ENCODE results near the gene SETBP1.

SETBP1 gene

GRCh38 chr18:44747157-44747556 lies 66.5 kb downstream of the SETBP1 start:
- Histone ChIP-seq H3K27ac (ENCODE audit: low read depth, low read length) (no peak overlapping the region), H3K9me3 (ENCODE audit: control insufficient read depth, insufficient read depth, low read length) (no peaks in the 10 kb centered on the region), H3K4me1 (ENCODE audit: control insufficient read depth, low read length) (peaks cover 61% of the 10 kb centered on the region), H4K20me1 (ENCODE audit: control insufficient read depth, insufficient read depth, low read depth, low read length) (no peaks in the 10 kb centered on the region), H3F3A (ENCODE audit: control insufficient read depth, insufficient read depth) (no peaks in the 10 kb centered on the region), H3K79me2 (ENCODE audit: control insufficient read depth, low read length) (peaks cover 13% of the 10 kb centered on the region), H3K4me3 (ENCODE audit: low read length) (no peak overlapping the region), H3K9me2 (replicated peaks; ENCODE audit: control insufficient read depth, low read length) (no peaks in the 10 kb centered on the region), H3K27me3 (ENCODE audit: control insufficient read depth, low read length) (no peaks in the 10 kb centered on the region), H3K4me2 (ENCODE audit: low read length) (no peak overlapping the region), H3K36me3 (ENCODE audit: control insufficient read depth, low read length) (peaks cover 7% of the 10 kb centered on the region)
- TF ChIP-seq EZH2phosphoT487 (IDR thresholded peaks at IDR 0.05; ENCODE audit: borderline replicate concordance, low read length) (no peak), CTCF (IDR thresholded peaks at IDR 0.05; ENCODE audit: low read depth, low read length, poor library complexity, severe bottlenecking) (no peak)

GRCh38 chr18:44748582-44748981 lies 67.9 kb downstream of the SETBP1 start:
- no peak overlapping the region for H3K27ac ChIP-seq (ENCODE audit: low read depth, low read length)
- peaks cover 13% of the 10 kb centered on the region for H3K79me2 ChIP-seq (ENCODE audit: control insufficient read depth, low read length)
- TF ChIP-seq EZH2phosphoT487 (IDR thresholded peaks at IDR 0.05; ENCODE audit: borderline replicate concordance, low read length) (no peak), CTCF (IDR thresholded peaks at IDR 0.05; ENCODE audit: low read depth, low read length, poor library complexity, severe bottlenecking) (no peak)

GRCh38 chr18:44750774-44751173 lies 70.1 kb downstream of the SETBP1 start:
- H3K36me3 ChIP-seq (ENCODE audit: control insufficient read depth, low read length) = peaks cover 8% of the 10 kb centered on the region
- no peaks in the 10 kb centered on the region for H3F3A ChIP-seq (ENCODE audit: control insufficient read depth, insufficient read depth)
- no peak overlapping the region for H3K27ac ChIP-seq (ENCODE audit: low read depth, low read length)
- peaks cover 57% of the 10 kb centered on the region for H3K4me1 ChIP-seq (ENCODE audit: control insufficient read depth, low read length)
- H4K20me1 ChIP-seq (ENCODE audit: control insufficient read depth, insufficient read depth, low read depth, low read length) = no peaks in the 10 kb centered on the region
- H3K9me2 ChIP-seq (replicated peaks; ENCODE audit: control insufficient read depth, low read length) = no peaks in the 10 kb centered on the region
- TF ChIP-seq CTCF (IDR thresholded peaks at IDR 0.05; ENCODE audit: low read depth, low read length, poor library complexity, severe bottlenecking) = no peak
- TF ChIP-seq EZH2phosphoT487 (IDR thresholded peaks at IDR 0.05; ENCODE audit: borderline replicate concordance, low read length) = no peak
- no peaks in the 10 kb centered on the region for H3K27me3 ChIP-seq (ENCODE audit: control insufficient read depth, low read length)
- 0 out of 2 replicates have a peak overlapping the region, but pooled peaks have one; percentile 4 for H3K4me2 ChIP-seq (ENCODE audit: low read length)
- H3K79me2 ChIP-seq (ENCODE audit: control insufficient read depth, low read length) = peaks cover 10% of the 10 kb centered on the region
- H3K9me3 ChIP-seq (ENCODE audit: control insufficient read depth, insufficient read depth, low read length) = no peaks in the 10 kb centered on the region
- H3K4me3 ChIP-seq (ENCODE audit: low read length) = no peak overlapping the region

More at GRCh38 chr18:44748582-44748981, 67.9 kb downstream of the SETBP1 start:
- Histone ChIP-seq H3K36me3 (ENCODE audit: control insufficient read depth, low read length) (peaks cover 8% of the 10 kb centered on the region), H3K27me3 (ENCODE audit: control insufficient read depth, low read length) (no peaks in the 10 kb centered on the region), H3K9me2 (replicated peaks; ENCODE audit: control insufficient read depth, low read length) (no peaks in the 10 kb centered on the region), H4K20me1 (ENCODE audit: control insufficient read depth, insufficient read depth, low read depth, low read length) (no peaks in the 10 kb centered on the region), H3K4me1 (ENCODE audit: control insufficient read depth, low read length) (peaks cover 48% of the 10 kb centered on the region), H3K4me2 (ENCODE audit: low read length) (no peak overlapping the region), H3K9me3 (ENCODE audit: control insufficient read depth, insufficient read depth, low read length) (no peaks in the 10 kb centered on the region), H3K4me3 (ENCODE audit: low read length) (no peak overlapping the region), H3F3A (ENCODE audit: control insufficient read depth, insufficient read depth) (no peaks in the 10 kb centered on the region)
